GM18517 (cell line): ENCODE results near the gene MLXIP.

Experiments used
- ATAC-seq: cut with Tn5 transposase; IDR thresholded peaks from one replicate; pipeline ENCODE4 v1.9.1; 2021; ENCODE audit warnings: mild to moderate bottlenecking, moderate library complexity; ENCODE audit not compliant: unreplicated experiment

MLXIP gene

GRCh38 chr12:122079033-122079531, 526 bp downstream of the MLXIP start:
- ATAC-seq = no peak

- no peak for ATAC-seq
Observed at GRCh38 chr12:122079532-122080081, 1.1 kb downstream of the MLXIP start.

- no peak for ATAC-seq
Observed at GRCh38 chr12:122080149-122081082, 1.9 kb downstream of the MLXIP start.

- ATAC-seq = no peak
Observed at GRCh38 chr12:122081083-122081696, 2.6 kb downstream of the MLXIP start.

- peak; percentile 59 for ATAC-seq
Observed at GRCh38 chr12:122081697-122082221, 3.2 kb downstream of the MLXIP start.

GRCh38 chr12:122082621-122083356, 4.2 kb downstream of the MLXIP start:
- no peak for ATAC-seq

- no peak for ATAC-seq
Observed at GRCh38 chr12:122084857-122085405, 6.4 kb downstream of the MLXIP start.

GRCh38 chr12:122085591-122085990, 7.0 kb downstream of the MLXIP start:
- ATAC-seq = no peak

GRCh38 chr12:122086116-122086515, 7.6 kb downstream of the MLXIP start:
- ATAC-seq = no peak

GRCh38 chr12:122086641-122087285, 8.2 kb downstream of the MLXIP start:
- ATAC-seq = no peak

- no peak for ATAC-seq
Observed at GRCh38 chr12:122087431-122088178, 9.0 kb downstream of the MLXIP start.

- no peak for ATAC-seq
Observed at GRCh38 chr12:122088179-122088810, 9.7 kb downstream of the MLXIP start.

GRCh38 chr12:122089077-122089476, 10.5 kb downstream of the MLXIP start:
- no peak for ATAC-seq

GRCh38 chr12:122090759-122091515, 12.4 kb downstream of the MLXIP start:
- ATAC-seq = no peak

GRCh38 chr12:122093098-122093883, 14.7 kb downstream of the MLXIP start:
- ATAC-seq = no peak

GRCh38 chr12:122094137-122094734, 15.7 kb downstream of the MLXIP start:
- ATAC-seq = no peak
